C4-2B (cell line): ENCODE data around the gene OAF.
"Not testable (repeated sequence)": the region's sequence is repeated elsewhere in the genome, so short reads cannot be mapped to it uniquely, and the experiment has no call there.

Source experiments
- H3K27ac ChIP-seq: fragments of 450-650 bp; 2 replicates; pipeline ENCODE4 v1.5.1; 2017
- ZFX ChIP-seq: fragments of 450-650 bp; IDR thresholded peaks from 2 replicates; pipeline ENCODE4 v1.6.1; 2017
- TF ChIP-seq, protein P1 (sequence below): fragments of 450-650 bp; conservative IDR thresholded peaks from 2 replicates; pipeline ENCODE4 v1.5.1; 2017; ENCODE audit warnings: mild to moderate bottlenecking

OAF gene

DNA sequence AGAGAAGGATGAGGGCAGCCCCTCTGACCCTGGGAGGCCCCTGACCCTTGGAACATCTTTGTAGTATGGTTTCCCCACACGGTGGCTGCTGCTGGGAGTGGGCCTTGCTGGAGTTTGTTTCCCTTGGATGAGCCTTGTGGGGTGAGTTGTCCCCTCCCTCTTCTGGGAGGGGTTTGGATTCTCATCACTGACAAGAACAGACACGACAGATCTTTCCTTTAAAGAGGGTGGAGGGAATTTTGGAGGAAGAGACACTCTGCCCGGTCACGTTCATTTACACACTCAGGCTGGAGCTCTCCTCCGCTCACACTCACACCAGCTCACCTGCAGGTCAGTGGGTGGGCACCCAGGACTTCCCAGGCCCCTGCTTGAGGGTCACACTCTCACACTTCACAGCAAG is 60.8 kb downstream of the OAF start:
- TF ChIP-seq, protein P1, sequence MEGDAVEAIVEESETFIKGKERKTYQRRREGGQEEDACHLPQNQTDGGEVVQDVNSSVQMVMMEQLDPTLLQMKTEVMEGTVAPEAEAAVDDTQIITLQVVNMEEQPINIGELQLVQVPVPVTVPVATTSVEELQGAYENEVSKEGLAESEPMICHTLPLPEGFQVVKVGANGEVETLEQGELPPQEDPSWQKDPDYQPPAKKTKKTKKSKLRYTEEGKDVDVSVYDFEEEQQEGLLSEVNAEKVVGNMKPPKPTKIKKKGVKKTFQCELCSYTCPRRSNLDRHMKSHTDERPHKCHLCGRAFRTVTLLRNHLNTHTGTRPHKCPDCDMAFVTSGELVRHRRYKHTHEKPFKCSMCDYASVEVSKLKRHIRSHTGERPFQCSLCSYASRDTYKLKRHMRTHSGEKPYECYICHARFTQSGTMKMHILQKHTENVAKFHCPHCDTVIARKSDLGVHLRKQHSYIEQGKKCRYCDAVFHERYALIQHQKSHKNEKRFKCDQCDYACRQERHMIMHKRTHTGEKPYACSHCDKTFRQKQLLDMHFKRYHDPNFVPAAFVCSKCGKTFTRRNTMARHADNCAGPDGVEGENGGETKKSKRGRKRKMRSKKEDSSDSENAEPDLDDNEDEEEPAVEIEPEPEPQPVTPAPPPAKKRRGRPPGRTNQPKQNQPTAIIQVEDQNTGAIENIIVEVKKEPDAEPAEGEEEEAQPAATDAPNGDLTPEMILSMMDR: no peak
- no peak for TF ChIP-seq ZFX
- no peak overlapping the region for H3K27ac ChIP-seq

DNA sequence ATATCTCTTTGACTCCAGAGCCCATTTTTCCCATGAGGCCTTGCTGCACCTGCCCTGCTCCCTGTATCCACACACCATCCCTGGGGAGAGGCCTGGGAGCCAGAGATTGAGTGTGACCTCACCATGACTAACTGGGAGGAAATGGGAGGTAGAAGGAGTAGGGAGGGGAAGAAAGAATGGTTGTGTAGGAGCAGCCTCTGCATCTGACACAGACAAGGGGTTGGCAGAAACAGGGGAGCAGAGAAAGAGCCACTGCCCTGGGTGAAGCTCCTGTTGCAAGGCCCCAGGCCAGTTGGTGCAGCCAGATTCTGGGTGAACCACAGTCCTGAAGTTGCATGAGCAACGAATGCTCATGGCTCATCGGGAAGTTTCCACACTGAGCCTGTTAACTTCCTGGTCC is 61.5 kb downstream of the OAF start:
- H3K27ac ChIP-seq: no peak overlapping the region
- no peak for TF ChIP-seq ZFX
- TF ChIP-seq, protein P1: no peak

DNA sequence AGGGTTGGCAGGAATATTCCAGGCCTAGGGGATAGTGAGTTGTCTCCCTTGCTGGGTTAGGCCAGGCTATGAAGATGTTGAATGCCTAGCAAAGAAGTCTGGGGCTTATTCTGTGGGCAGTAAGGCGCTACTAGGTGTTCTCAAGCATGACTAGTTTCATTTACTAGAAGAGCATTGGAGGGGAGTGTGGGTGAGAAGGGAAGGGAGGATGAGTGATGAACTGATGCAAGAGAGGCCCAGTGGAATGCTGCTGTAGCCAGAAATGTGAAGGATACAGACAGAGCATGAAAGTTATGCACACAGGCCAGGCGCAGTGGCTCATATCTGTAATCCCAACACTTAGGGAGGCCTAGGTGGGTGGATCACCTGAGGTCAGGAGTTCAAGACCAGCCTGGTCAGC is 62.6 kb downstream of the OAF start:
- H3K27ac ChIP-seq: no peak overlapping the region
- no peak for TF ChIP-seq ZFX
- TF ChIP-seq, protein P1: no peak

DNA sequence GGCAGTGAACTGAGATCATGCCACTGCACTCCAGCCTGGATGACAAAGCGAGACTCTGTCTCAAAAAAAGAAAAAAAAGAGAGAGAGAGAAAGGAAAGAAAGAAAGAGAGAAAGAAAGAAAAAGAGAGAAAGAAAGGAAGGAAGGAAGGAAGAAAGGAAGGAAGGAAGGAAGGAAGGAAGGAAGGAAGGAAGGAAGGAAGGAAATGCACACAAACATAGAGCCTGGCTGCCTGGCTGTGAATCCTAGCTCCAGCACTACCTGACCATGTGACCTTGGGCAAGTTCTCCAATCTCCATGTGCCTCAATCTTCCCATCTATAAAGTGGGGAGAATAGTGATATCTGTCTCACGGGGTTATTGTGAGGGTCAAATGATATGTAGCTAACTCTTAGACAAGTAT is 63.1 kb downstream of the OAF start:
- H3K27ac ChIP-seq: not testable (repeated sequence)

DNA sequence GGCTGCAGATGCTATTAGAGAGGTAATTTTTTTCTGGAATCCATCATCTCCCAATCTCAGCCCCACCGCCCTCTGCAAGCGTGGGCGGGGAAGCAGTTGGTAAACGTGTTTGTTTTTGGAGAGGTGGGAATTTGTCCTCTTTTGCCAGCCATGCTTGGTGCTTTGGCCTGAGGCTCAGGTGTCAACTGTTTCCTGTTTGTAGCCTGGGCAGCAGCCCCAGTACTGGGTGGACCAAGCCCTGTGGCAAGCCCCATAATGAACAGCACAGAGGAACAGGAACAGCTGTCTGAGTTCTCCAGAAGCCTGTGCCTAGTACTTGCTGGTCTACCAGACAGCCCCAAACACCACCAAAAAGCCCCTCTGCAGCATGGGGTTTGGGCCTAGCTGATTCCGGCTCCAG is 68.7 kb downstream of the OAF start:
- no peak overlapping the region for H3K27ac ChIP-seq
- no peak for TF ChIP-seq ZFX
- TF ChIP-seq, protein P1: no peak
